Subcutaneous adipose tissue (tissue), 4 donors: Measurements from ENCODE around the gene TMEM184A. TPM values are rescaled to one million over a fixed set of nuclear protein-coding genes. Genes with fewer than 3 reads are reported as not detected.

Experiments used
- total RNA-seq, 4 donors: library from RNA; depleted of rRNA; stranded (reverse); fragments of >200 nt; gene quantifications; one replicate each; pipeline ENCODE4 v1.1.0, GENCODE V29; 2016
- TF ChIP-seq, protein P1 (sequence below): fragments of 450-650 bp; IDR thresholded peaks from one replicate; pipeline ENCODE4 v1.5.1; 2016; ENCODE audit warnings: low read depth, mild to moderate bottlenecking, control low read depth, antibody characterized with exemption, moderate library complexity

TMEM184A gene
- total RNA-seq, 4 donors from 2014 or later = under 0.01 to 0.17 TPM; not detected in 2

DNA sequence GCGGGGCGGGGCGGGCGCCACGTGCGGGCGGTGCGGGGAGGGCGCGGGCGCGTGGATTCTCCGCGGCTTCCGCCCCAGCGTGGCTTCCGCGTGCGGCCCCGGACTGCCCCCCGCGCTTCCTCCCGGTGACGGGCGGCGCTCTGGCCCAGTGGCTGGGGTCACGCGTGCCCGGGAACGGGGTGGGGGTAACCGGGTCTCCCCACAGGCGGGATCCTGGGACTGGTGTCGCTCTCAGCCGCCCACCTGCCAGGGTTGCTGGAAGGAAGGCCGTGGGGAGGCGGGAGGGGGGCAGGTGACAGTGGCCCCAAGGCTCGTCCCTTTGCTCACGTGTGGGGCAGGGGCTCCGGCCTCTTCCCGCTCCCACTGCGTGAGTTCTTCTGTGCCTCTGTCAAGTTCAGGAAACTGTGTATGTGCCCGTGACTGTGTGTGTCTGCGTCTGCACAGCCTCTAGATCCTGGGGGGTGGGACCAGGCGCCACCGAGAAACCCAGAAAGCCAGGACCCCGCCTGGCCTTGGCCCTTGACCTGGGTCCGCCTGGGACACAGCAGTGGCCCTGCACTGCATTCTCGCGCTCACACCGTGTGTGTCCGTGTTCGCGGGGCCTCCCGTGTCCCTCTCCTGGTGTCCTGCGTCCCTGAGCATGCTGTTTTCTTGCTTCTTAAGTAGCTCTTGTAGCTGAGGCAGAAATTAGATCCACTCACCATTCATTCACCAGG lies 24.6 kb downstream of the TMEM184A start:
- TF ChIP-seq, protein P1, sequence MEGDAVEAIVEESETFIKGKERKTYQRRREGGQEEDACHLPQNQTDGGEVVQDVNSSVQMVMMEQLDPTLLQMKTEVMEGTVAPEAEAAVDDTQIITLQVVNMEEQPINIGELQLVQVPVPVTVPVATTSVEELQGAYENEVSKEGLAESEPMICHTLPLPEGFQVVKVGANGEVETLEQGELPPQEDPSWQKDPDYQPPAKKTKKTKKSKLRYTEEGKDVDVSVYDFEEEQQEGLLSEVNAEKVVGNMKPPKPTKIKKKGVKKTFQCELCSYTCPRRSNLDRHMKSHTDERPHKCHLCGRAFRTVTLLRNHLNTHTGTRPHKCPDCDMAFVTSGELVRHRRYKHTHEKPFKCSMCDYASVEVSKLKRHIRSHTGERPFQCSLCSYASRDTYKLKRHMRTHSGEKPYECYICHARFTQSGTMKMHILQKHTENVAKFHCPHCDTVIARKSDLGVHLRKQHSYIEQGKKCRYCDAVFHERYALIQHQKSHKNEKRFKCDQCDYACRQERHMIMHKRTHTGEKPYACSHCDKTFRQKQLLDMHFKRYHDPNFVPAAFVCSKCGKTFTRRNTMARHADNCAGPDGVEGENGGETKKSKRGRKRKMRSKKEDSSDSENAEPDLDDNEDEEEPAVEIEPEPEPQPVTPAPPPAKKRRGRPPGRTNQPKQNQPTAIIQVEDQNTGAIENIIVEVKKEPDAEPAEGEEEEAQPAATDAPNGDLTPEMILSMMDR = no peak

- TF ChIP-seq, protein P1 = no peak
These were observed 25.1 kb downstream of the TMEM184A start for GRCh38 chr7:1530946-1531262.

GRCh38 chr7:1529383-1530116 lies 26.5 kb downstream of the TMEM184A start:
- TF ChIP-seq, protein P1 = no peak

GRCh38 chr7:1526271-1526754 lies 29.7 kb downstream of the TMEM184A start:
- TF ChIP-seq, protein P1 = no peak

GRCh38 chr7:1525409-1525808 lies 30.6 kb downstream of the TMEM184A start:
- TF ChIP-seq, protein P1 = no peak

DNA sequence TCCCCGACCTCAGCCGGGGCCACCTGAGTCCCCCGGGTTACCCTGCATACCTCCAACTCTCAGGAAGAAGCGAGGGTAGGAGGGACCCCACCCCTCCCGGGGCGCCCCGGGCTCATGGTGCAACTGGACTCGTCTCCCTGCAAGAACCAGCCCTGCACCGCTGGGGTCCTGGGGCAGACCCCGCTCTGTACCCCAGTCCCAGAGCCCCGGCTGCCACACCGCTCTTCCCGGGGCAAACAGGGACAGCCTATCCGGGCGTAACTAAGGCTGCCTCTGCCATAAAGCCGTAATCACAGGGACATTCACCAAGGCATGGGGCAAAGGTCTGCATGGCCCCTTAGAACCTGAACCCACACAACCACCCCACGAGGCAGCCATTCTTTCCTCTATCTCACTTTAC lies 32.2 kb downstream of the TMEM184A start:
- TF ChIP-seq, protein P1 = no peak

DNA sequence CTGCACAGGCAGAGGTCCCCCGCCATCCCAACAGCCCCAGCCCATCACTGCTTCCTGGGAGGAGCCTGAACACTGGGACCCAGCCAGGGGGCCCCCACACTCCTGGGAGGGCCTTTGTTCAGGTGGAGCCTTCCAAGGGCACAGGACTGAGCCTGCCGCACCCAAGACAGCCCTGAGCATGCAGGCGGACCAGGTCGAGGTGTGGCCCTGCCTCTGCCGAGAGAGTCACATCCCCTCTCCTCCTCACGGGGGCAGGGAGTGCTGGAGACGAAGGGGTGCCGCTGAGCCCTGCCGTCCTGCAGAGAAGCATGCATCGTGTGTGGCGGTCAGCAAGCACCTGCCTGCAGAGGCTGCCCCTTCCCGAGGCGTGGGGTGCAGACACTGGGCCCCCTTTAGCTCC lies 32.8 kb downstream of the TMEM184A start:
- TF ChIP-seq, protein P1 = no peak
